Measurements from ENCODE around the gene USH2A. TPM values are rescaled to one million over a fixed set of nuclear protein-coding genes. Genes with fewer than 3 reads are reported as not detected.

Gene USH2A
- total RNA-seq, 3 donors from 2014 or later = not detected

GRCh38 chr1:215779729-215780128, 643.5 kb downstream of the USH2A start:
- TF ChIP-seq POLR2AphosphoS5 (IDR thresholded peaks at IDR 0.05) = no peak
- TF ChIP-seq POLR2A (IDR thresholded peaks at IDR 0.05) = no peak
- no peak for TF ChIP-seq CTCF (IDR thresholded peaks at IDR 0.05)
- no peak overlapping the region for H3K4me3 ChIP-seq
- intact Hi-C loops (cut with DNase I; ENCODE audit: low total_unique reads) = no loop called here
- no peaks in the 10 kb centered on the region for H3K36me3 ChIP-seq
- no peaks in the 10 kb centered on the region for H3K9me3 ChIP-seq
- no peak overlapping the region for H3K27ac ChIP-seq
- no peaks in the 10 kb centered on the region for H3K4me1 ChIP-seq
- DNase-seq (ENCODE audit: low spot score in 2 of 2) = no peak
- H3K27me3 ChIP-seq = no peaks in the 10 kb centered on the region

GRCh38 chr1:215777370-215777925, 645.8 kb downstream of the USH2A start:
- no peak for DNase-seq (ENCODE audit: low spot score in 2 of 2)
- Histone ChIP-seq H3K27me3 (no peaks in the 10 kb centered on the region), H3K4me1 (no peaks in the 10 kb centered on the region), H3K27ac (no peak overlapping the region), H3K4me3 (no peak overlapping the region), H3K36me3 (no peaks in the 10 kb centered on the region), H3K9me3 (no peaks in the 10 kb centered on the region)
- TF ChIP-seq CTCF (IDR thresholded peaks at IDR 0.05) (no peak), POLR2A (IDR thresholded peaks at IDR 0.05) (no peak), POLR2AphosphoS5 (IDR thresholded peaks at IDR 0.05) (no peak)
- intact Hi-C loops (cut with DNase I; ENCODE audit: low total_unique reads) = no loop called here

GRCh38 chr1:215776336-215776735, 646.9 kb downstream of the USH2A start:
- DNase-seq (ENCODE audit: low spot score in 2 of 2) = no peak
- H3K36me3 ChIP-seq = no peaks in the 10 kb centered on the region
- H3K27ac ChIP-seq = no peak overlapping the region
- H3K4me3 ChIP-seq = no peak overlapping the region
- intact Hi-C loops (cut with DNase I; ENCODE audit: low total_unique reads) = no loop called here
- no peaks in the 10 kb centered on the region for H3K27me3 ChIP-seq
- no peaks in the 10 kb centered on the region for H3K4me1 ChIP-seq
- no peak for TF ChIP-seq POLR2AphosphoS5 (IDR thresholded peaks at IDR 0.05)
- TF ChIP-seq CTCF (IDR thresholded peaks at IDR 0.05) = no peak
- no peak for TF ChIP-seq POLR2A (IDR thresholded peaks at IDR 0.05)
- H3K9me3 ChIP-seq = no peaks in the 10 kb centered on the region

- H3K27ac ChIP-seq = no peak overlapping the region
- H3K4me1 ChIP-seq = no peaks in the 10 kb centered on the region
- intact Hi-C loops (cut with DNase I; ENCODE audit: low total_unique reads) = no loop called here
- TF ChIP-seq POLR2AphosphoS5 (IDR thresholded peaks at IDR 0.05) (no peak), CTCF (IDR thresholded peaks at IDR 0.05) (no peak), POLR2A (IDR thresholded peaks at IDR 0.05) (no peak)
- no peak overlapping the region for H3K4me3 ChIP-seq
- no peak for DNase-seq (ENCODE audit: low spot score in 2 of 2)
- H3K9me3 ChIP-seq = no peaks in the 10 kb centered on the region
- H3K36me3 ChIP-seq = no peaks in the 10 kb centered on the region
- H3K27me3 ChIP-seq = no peaks in the 10 kb centered on the region
These were observed 651.1 kb downstream of the USH2A start for GRCh38 chr1:215772151-215772550.

GRCh38 chr1:215768303-215768702, 654.9 kb downstream of the USH2A start:
- no peak for DNase-seq (ENCODE audit: low spot score in 2 of 2)
- Histone ChIP-seq H3K4me3 (no peak overlapping the region), H3K9me3 (no peaks in the 10 kb centered on the region), H3K27me3 (no peaks in the 10 kb centered on the region), H3K4me1 (no peaks in the 10 kb centered on the region), H3K36me3 (no peaks in the 10 kb centered on the region), H3K27ac (no peak overlapping the region)
- intact Hi-C loops (cut with DNase I; ENCODE audit: low total_unique reads) = no loop called here
- no peak for TF ChIP-seq POLR2AphosphoS5 (IDR thresholded peaks at IDR 0.05)
- no peak for TF ChIP-seq POLR2A (IDR thresholded peaks at IDR 0.05)
- TF ChIP-seq CTCF (IDR thresholded peaks at IDR 0.05) = no peak

Measured in breast epithelium (tissue), 4 donors.